Endodermal cell (in vitro differentiated cells): Measurements from ENCODE around the gene TBC1D24. TPM values are rescaled to one million over a fixed set of nuclear protein-coding genes. Genes with fewer than 3 reads are reported as not detected.

Experiments
- DNase-seq: peaks from one replicate; pipeline ENCODE4 v3.0.0-alpha.2; 2017
- H3K27ac ChIP-seq: 2 replicates; pipeline ENCODE4 v1.5.1; 2013; ENCODE audit warnings: mild to moderate bottlenecking, low read depth, low read length, moderate library complexity
- H3K27me3 ChIP-seq: 2 replicates; pipeline ENCODE4 v1.6.1; 2013; ENCODE audit warnings: mild to moderate bottlenecking, low read length, moderate library complexity; ENCODE audit not compliant: insufficient read depth, control insufficient read depth, poor library complexity, severe bottlenecking
- H3K36me3 ChIP-seq: 2 replicates; pipeline ENCODE4 v1.7.0; 2013; ENCODE audit warnings: mild to moderate bottlenecking, low read length, moderate library complexity; ENCODE audit not compliant: control insufficient read depth, insufficient read depth
- H3K4me1 ChIP-seq: one replicate; pipeline ENCODE4 v1.7.0; 2013; ENCODE audit warnings: low read length; ENCODE audit not compliant: control insufficient read depth, insufficient read depth
- H3K4me3 ChIP-seq: 2 replicates; pipeline ENCODE4 v1.5.1; 2013; ENCODE audit warnings: mild to moderate bottlenecking, low read length, moderate library complexity
- H3K9ac ChIP-seq: 2 replicates; pipeline ENCODE4 v1.6.1; 2013; ENCODE audit warnings: mild to moderate bottlenecking, low read length, moderate library complexity; ENCODE audit not compliant: poor library complexity, severe bottlenecking; ENCODE audit errors: extremely low read depth
- H3K9me3 ChIP-seq: 2 replicates; pipeline ENCODE4 v1.6.1; 2013; ENCODE audit warnings: mild to moderate bottlenecking, low read length, moderate library complexity; ENCODE audit not compliant: control insufficient read depth
- H3K27ac Mint-ChIP-seq: 2 replicates; pipeline ENCODE4 v1.8.0; 2020; ENCODE audit warnings: mixed read lengths
- H3K27me3 Mint-ChIP-seq: 2 replicates; pipeline ENCODE4 v1.8.0; 2021; ENCODE audit warnings: mild to moderate bottlenecking, mixed read lengths; ENCODE audit not compliant: insufficient read depth
- H3K36me3 Mint-ChIP-seq: 2 replicates; pipeline ENCODE4 v1.8.0; 2020; ENCODE audit warnings: low read depth, mixed read lengths
- H3K4me1 Mint-ChIP-seq: 2 replicates; pipeline ENCODE4 v1.8.0; 2020; ENCODE audit warnings: mixed read lengths
- H3K4me3 Mint-ChIP-seq: 2 replicates; pipeline ENCODE4 v1.8.0; 2020; ENCODE audit warnings: mild to moderate bottlenecking, moderate library complexity, mixed read lengths
- H3K9me3 Mint-ChIP-seq: 2 replicates; pipeline ENCODE4 v1.8.0; 2020; ENCODE audit warnings: mild to moderate bottlenecking, mixed read lengths
- WGBS, 2 experiments: methylation state at CpG; one replicate each; pipeline versions ENCODE4 v1.1.5 to v1.1.7; 2013; ENCODE audit warnings: missing lambda C conversion rate in 2 of 2, mixed read lengths in 1 of 2; ENCODE audit not compliant: insufficient coverage in 1 of 2, insufficient read length in 1 of 2; 5-methylcytosine and 5-hydroxymethylcytosine counted together
- total RNA-seq, 2 donors: library from RNA; stranded (reverse); fragmentation: NEBNext Ultra II Directional in 1 of 2; extraction: Animal tissue kit (Norgen Biotek cat#: 25700) in 1 of 2; gene quantifications; 2 replicates in 1 of 2; 3 replicates in 1 of 2; pipeline ENCODE4 v1.2.1, GENCODE V29; 2021
- TF ChIP-seq, protein P1 (sequence below): fragments of 200-600 bp; sonication (generic); conservative IDR thresholded peaks from 2 replicates; pipeline ENCODE4 v1.5.0; 2021; ENCODE audit warnings: antibody characterized with exemption, mild to moderate bottlenecking

TBC1D24 gene
- total RNA-seq, 2 donors from 2014 or later, result 15.7 to 19.4 TPM

DNA sequence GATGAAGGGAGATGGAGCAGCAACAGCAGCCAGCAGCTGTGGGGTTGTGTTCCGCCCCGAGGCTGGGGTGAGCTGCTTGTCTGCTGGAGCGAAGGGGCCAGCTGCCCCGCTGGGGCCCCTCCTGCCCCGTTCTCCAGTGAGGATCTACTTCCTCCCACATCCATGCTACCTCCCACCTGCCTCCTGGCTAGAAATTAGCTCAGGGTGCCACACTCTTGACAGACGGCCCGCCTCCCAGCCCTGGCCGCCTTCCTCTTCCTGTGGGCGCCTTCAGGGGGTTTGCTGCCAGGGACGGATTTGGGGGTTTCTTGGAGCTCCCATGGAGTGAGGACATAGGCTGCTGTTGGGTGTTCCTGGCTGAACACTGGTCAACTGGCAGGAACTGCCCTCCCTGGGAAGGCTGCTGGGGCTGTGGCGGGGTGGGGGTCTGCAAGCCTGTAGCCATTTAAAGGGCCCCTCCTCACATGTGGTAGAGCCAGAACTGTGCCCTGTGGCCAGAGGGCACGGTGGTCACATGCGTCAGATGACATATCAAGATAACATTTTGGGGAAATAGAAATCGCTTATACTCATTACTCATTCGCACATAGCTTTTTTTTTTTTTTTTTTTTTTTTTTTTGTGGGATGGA, 13.1 kb downstream of the TBC1D24 start:
- 94 to 95% methylated on average over 5 to 12 of the region's 15 CpGs for WGBS, 2 experiments
- peaks cover 3% of the 10 kb centered on the region for H3K4me1 Mint-ChIP-seq
- no peaks in the 10 kb centered on the region for H3K36me3 ChIP-seq
- H3K27ac ChIP-seq, result peak overlapping the region; percentile 24
- H3K36me3 Mint-ChIP-seq, result no peaks in the 10 kb centered on the region
- DNase-seq, result peak; percentile 35
- no peaks in the 10 kb centered on the region for H3K27me3 ChIP-seq
- no peaks in the 10 kb centered on the region for H3K9me3 Mint-ChIP-seq
- TF ChIP-seq, protein P1, sequence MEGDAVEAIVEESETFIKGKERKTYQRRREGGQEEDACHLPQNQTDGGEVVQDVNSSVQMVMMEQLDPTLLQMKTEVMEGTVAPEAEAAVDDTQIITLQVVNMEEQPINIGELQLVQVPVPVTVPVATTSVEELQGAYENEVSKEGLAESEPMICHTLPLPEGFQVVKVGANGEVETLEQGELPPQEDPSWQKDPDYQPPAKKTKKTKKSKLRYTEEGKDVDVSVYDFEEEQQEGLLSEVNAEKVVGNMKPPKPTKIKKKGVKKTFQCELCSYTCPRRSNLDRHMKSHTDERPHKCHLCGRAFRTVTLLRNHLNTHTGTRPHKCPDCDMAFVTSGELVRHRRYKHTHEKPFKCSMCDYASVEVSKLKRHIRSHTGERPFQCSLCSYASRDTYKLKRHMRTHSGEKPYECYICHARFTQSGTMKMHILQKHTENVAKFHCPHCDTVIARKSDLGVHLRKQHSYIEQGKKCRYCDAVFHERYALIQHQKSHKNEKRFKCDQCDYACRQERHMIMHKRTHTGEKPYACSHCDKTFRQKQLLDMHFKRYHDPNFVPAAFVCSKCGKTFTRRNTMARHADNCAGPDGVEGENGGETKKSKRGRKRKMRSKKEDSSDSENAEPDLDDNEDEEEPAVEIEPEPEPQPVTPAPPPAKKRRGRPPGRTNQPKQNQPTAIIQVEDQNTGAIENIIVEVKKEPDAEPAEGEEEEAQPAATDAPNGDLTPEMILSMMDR, result no peak
- H3K27me3 Mint-ChIP-seq, result no peaks in the 10 kb centered on the region
- H3K9me3 ChIP-seq, result no peaks in the 10 kb centered on the region
- no peak overlapping the region for H3K4me3 Mint-ChIP-seq
- no peak overlapping the region for H3K27ac Mint-ChIP-seq
- no peak overlapping the region for H3K4me3 ChIP-seq
- no peaks in the 10 kb centered on the region for H3K4me1 ChIP-seq
- H3K9ac ChIP-seq, result no peak overlapping the region

- Histone ChIP-seq H3K9me3 (no peaks in the 10 kb centered on the region), H3K9ac (no peak overlapping the region), H3K27ac (no peak overlapping the region), H3K4me3 (no peak overlapping the region), H3K27me3 (no peaks in the 10 kb centered on the region), H3K36me3 (no peaks in the 10 kb centered on the region), H3K4me1 (no peaks in the 10 kb centered on the region)
- no peaks in the 10 kb centered on the region for H3K9me3 Mint-ChIP-seq
- no peak overlapping the region for H3K27ac Mint-ChIP-seq
- DNase-seq, result no peak
- WGBS, 2 experiments, result 94 to 96% methylated on average over 14 to 16 of the region's 16 CpGs
- H3K36me3 Mint-ChIP-seq, result no peaks in the 10 kb centered on the region
- no peaks in the 10 kb centered on the region for H3K27me3 Mint-ChIP-seq
- TF ChIP-seq, protein P1, result no peak
- H3K4me1 Mint-ChIP-seq, result peaks cover 3% of the 10 kb centered on the region
- H3K4me3 Mint-ChIP-seq, result no peak overlapping the region
These were observed 14.7 kb downstream of the TBC1D24 start for GRCh38 chr16:2489581-2489980.

GRCh38 chr16:2490190-2491105, 15.5 kb downstream of the TBC1D24 start:
- H3K4me1 ChIP-seq, result no peaks in the 10 kb centered on the region
- H3K36me3 ChIP-seq, result no peaks in the 10 kb centered on the region
- H3K4me3 Mint-ChIP-seq, result no peak overlapping the region
- H3K36me3 Mint-ChIP-seq, result no peaks in the 10 kb centered on the region
- no peak overlapping the region for H3K27ac Mint-ChIP-seq
- H3K27me3 Mint-ChIP-seq, result no peaks in the 10 kb centered on the region
- DNase-seq, result no peak
- no peaks in the 10 kb centered on the region for H3K27me3 ChIP-seq
- no peak overlapping the region for H3K27ac ChIP-seq
- no peaks in the 10 kb centered on the region for H3K4me1 Mint-ChIP-seq
- no peaks in the 10 kb centered on the region for H3K9me3 Mint-ChIP-seq
- TF ChIP-seq, protein P1, result no peak
- 96 to 98% methylated on average over 13 to 23 of the region's 23 CpGs for whole genome bisulfite sequencing, 2 experiments
- no peak overlapping the region for H3K9ac ChIP-seq
- H3K9me3 ChIP-seq, result no peaks in the 10 kb centered on the region
- H3K4me3 ChIP-seq, result no peak overlapping the region
